ENCODE data around the gene STAT4.
"Not testable (repeated sequence)": the region's sequence is repeated elsewhere in the genome, so short reads cannot be mapped to it uniquely, and the experiment has no call there.

Gene STAT4

GRCh38 chr2:190996947-190997346, 153.8 kb downstream of the STAT4 start:
- H3K27me3 ChIP-seq (ENCODE audit: control insufficient read depth, insufficient read depth, low read length): no peaks in the 10 kb centered on the region
- no peaks in the 10 kb centered on the region for H3K9me3 ChIP-seq (replicated peaks; ENCODE audit: low read length)
- no peaks in the 10 kb centered on the region for H3K4me1 ChIP-seq (ENCODE audit: control insufficient read depth, insufficient read depth, low read length)
- H3K4me3 ChIP-seq (ENCODE audit: low read length): no peak overlapping the region
- no peak overlapping the region for H3K9ac ChIP-seq (ENCODE audit: low read depth, low read length)
- H3K36me3 ChIP-seq (ENCODE audit: insufficient read depth, low read length): peaks cover 86% of the 10 kb centered on the region
- no peak overlapping the region for H3K4me2 ChIP-seq (ENCODE audit: low read length)

- Histone ChIP-seq H3K4me3 (ENCODE audit: low read length) (no peak overlapping the region), H3K27me3 (ENCODE audit: control insufficient read depth, insufficient read depth, low read length) (no peaks in the 10 kb centered on the region), H3K9ac (ENCODE audit: low read depth, low read length) (no peak overlapping the region), H3K4me1 (ENCODE audit: control insufficient read depth, insufficient read depth, low read length) (no peaks in the 10 kb centered on the region), H3K4me2 (ENCODE audit: low read length) (no peak overlapping the region), H3K9me3 (replicated peaks; ENCODE audit: low read length) (no peaks in the 10 kb centered on the region), H3K36me3 (ENCODE audit: insufficient read depth, low read length) (peaks cover 87% of the 10 kb centered on the region)
These were observed 154.4 kb downstream of the STAT4 start for GRCh38 chr2:190996338-190996946.

DNA sequence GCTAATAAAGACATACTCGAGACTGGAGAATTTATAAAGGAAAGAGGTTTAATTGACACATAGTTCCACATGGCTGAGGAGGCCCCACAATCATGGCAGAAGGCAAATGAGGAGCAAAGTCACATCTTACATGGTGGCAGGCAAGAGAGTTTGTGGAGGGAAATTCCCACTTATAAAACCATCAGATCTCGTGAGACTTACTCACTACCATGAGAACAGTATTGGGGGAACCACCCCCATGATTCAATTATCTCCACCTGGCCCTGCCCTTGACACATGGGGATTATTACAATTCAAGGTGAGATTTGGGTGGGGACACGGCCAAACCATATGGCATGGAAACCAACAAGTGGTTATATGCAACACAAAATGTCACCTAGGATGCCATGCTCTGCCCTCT, 155.5 kb downstream of the STAT4 start:
- peaks cover 88% of the 10 kb centered on the region for H3K36me3 ChIP-seq (ENCODE audit: insufficient read depth, low read length)
- H3K27me3 ChIP-seq (ENCODE audit: control insufficient read depth, insufficient read depth, low read length); H3K4me2 ChIP-seq (ENCODE audit: low read length); H3K9ac ChIP-seq (ENCODE audit: low read depth, low read length); H3K9me3 ChIP-seq (replicated peaks; ENCODE audit: low read length); H3K4me1 ChIP-seq (ENCODE audit: control insufficient read depth, insufficient read depth, low read length); H3K4me3 ChIP-seq (ENCODE audit: low read length): not testable (repeated sequence)

DNA sequence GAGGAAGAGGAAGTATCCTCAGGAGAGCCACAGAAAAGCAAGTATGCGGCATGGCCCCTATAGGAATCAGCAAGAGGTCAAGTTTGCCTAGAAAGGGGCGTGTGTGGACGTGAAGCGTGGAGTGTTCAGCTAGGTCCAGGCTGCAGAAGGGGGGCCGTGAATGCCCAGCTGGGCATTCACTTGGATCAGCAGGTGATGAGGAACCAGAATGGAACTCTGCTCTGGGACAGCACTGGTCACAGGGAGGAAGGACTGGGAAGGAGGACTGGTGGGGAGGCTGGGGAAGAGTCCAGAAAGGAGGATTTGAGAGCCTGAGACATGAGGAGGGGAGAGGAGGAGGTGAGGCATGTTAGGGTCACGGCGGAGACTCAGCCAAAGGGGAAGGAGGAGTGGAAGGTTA, 156.6 kb downstream of the STAT4 start:
- Histone ChIP-seq H3K4me3 (ENCODE audit: low read length) (no peak overlapping the region), H3K9ac (ENCODE audit: low read depth, low read length) (no peak overlapping the region), H3K36me3 (ENCODE audit: insufficient read depth, low read length) (peaks cover 88% of the 10 kb centered on the region), H3K9me3 (replicated peaks; ENCODE audit: low read length) (no peaks in the 10 kb centered on the region), H3K4me1 (ENCODE audit: control insufficient read depth, insufficient read depth, low read length) (no peaks in the 10 kb centered on the region), H3K4me2 (ENCODE audit: low read length) (no peak overlapping the region), H3K27me3 (ENCODE audit: control insufficient read depth, insufficient read depth, low read length) (no peaks in the 10 kb centered on the region)

DNA sequence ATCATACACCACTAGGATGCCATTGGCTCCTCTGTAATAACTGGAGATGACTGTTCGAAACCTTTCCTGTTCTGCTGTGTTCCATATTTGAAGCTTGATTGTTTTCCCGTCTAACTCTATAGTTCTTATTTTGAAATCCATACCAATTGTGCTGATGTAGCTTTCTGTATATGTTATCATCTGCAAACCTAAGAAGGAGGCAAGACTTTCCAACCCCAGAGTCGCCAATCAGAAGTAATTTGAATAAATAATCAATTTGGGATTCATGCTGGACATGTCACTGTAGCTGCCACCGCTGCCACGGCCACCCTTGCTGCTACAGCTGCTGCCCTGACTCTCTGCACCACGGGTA, 157.5 kb downstream of the STAT4 start:
- no peak overlapping the region for H3K9ac ChIP-seq (ENCODE audit: low read depth, low read length)
- no peak overlapping the region for H3K4me3 ChIP-seq (ENCODE audit: low read length)
- H3K9me3 ChIP-seq (replicated peaks; ENCODE audit: low read length): no peaks in the 10 kb centered on the region
- H3K36me3 ChIP-seq (ENCODE audit: insufficient read depth, low read length): peaks cover 90% of the 10 kb centered on the region
- no peaks in the 10 kb centered on the region for H3K27me3 ChIP-seq (ENCODE audit: control insufficient read depth, insufficient read depth, low read length)
- no peaks in the 10 kb centered on the region for H3K4me1 ChIP-seq (ENCODE audit: control insufficient read depth, insufficient read depth, low read length)
- H3K4me2 ChIP-seq (ENCODE audit: low read length): no peak overlapping the region

GRCh38 chr2:190990132-190990531, 160.7 kb downstream of the STAT4 start:
- Histone ChIP-seq H3K9ac (ENCODE audit: low read depth, low read length) (no peak overlapping the region), H3K4me1 (ENCODE audit: control insufficient read depth, insufficient read depth, low read length) (no peaks in the 10 kb centered on the region), H3K27me3 (ENCODE audit: control insufficient read depth, insufficient read depth, low read length) (no peaks in the 10 kb centered on the region), H3K9me3 (replicated peaks; ENCODE audit: low read length) (no peaks in the 10 kb centered on the region), H3K4me3 (ENCODE audit: low read length) (no peak overlapping the region), H3K4me2 (ENCODE audit: low read length) (no peak overlapping the region), H3K36me3 (ENCODE audit: insufficient read depth, low read length) (peaks cover 84% of the 10 kb centered on the region)

- no peaks in the 10 kb centered on the region for H3K4me1 ChIP-seq (ENCODE audit: control insufficient read depth, insufficient read depth, low read length)
- H3K9ac ChIP-seq (ENCODE audit: low read depth, low read length): no peak overlapping the region
- no peaks in the 10 kb centered on the region for H3K27me3 ChIP-seq (ENCODE audit: control insufficient read depth, insufficient read depth, low read length)
- H3K9me3 ChIP-seq (replicated peaks; ENCODE audit: low read length): no peaks in the 10 kb centered on the region
- no peak overlapping the region for H3K4me3 ChIP-seq (ENCODE audit: low read length)
- H3K4me2 ChIP-seq (ENCODE audit: low read length): no peak overlapping the region
- peaks cover 88% of the 10 kb centered on the region for H3K36me3 ChIP-seq (ENCODE audit: insufficient read depth, low read length)
These were observed 161.9 kb downstream of the STAT4 start for GRCh38 chr2:190988910-190989309.

DNA sequence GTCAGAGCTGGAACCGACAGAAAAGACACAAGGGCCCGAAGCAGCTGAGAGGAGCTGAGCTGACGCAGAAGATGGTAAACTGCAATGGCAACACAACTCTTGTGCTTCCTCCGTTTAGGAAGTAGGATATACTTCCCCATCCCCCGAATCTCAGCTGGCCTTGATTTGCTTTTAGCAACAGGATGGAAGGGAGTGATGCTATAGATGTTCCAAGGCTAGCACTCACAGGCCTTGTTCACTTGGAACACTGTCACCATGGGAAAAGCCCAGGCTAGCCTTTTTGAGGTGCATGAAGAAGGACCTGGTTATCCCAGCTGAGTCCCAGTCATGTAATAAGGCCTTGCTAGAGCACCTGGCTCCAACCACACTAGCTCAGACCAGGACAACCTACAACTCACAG, 162.9 kb downstream of the STAT4 start:
- Histone ChIP-seq H3K4me2 (ENCODE audit: low read length) (no peak overlapping the region), H3K36me3 (ENCODE audit: insufficient read depth, low read length) (peaks cover 88% of the 10 kb centered on the region), H3K4me1 (ENCODE audit: control insufficient read depth, insufficient read depth, low read length) (no peaks in the 10 kb centered on the region), H3K9me3 (replicated peaks; ENCODE audit: low read length) (no peaks in the 10 kb centered on the region), H3K27me3 (ENCODE audit: control insufficient read depth, insufficient read depth, low read length) (no peaks in the 10 kb centered on the region), H3K9ac (ENCODE audit: low read depth, low read length) (no peak overlapping the region), H3K4me3 (ENCODE audit: low read length) (no peak overlapping the region)

DNA sequence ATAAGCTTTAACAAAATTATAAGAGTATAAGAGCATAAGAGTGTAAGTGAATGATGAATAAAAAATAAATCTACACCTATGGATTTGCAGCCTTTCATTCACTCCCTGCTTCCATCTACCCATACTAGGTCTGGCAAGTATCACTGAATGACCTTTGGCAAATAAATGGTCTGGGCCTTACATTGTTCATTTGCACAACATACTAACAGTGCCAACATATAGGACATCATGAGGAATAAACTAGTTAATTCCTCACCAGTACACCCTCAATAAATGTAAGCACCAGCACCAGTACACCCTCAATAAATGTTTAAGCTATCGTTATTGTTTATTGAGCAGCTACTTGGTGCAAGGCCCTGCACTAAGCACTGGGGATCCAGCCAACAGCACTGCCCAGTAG, 163.7 kb downstream of the STAT4 start:
- Histone ChIP-seq H3K36me3 (ENCODE audit: insufficient read depth, low read length) (peaks cover 91% of the 10 kb centered on the region), H3K9me3 (replicated peaks; ENCODE audit: low read length) (no peaks in the 10 kb centered on the region), H3K27me3 (ENCODE audit: control insufficient read depth, insufficient read depth, low read length) (no peaks in the 10 kb centered on the region), H3K4me3 (ENCODE audit: low read length) (no peak overlapping the region), H3K4me2 (ENCODE audit: low read length) (no peak overlapping the region), H3K4me1 (ENCODE audit: control insufficient read depth, insufficient read depth, low read length) (no peaks in the 10 kb centered on the region), H3K9ac (ENCODE audit: low read depth, low read length) (no peak overlapping the region)

DNA sequence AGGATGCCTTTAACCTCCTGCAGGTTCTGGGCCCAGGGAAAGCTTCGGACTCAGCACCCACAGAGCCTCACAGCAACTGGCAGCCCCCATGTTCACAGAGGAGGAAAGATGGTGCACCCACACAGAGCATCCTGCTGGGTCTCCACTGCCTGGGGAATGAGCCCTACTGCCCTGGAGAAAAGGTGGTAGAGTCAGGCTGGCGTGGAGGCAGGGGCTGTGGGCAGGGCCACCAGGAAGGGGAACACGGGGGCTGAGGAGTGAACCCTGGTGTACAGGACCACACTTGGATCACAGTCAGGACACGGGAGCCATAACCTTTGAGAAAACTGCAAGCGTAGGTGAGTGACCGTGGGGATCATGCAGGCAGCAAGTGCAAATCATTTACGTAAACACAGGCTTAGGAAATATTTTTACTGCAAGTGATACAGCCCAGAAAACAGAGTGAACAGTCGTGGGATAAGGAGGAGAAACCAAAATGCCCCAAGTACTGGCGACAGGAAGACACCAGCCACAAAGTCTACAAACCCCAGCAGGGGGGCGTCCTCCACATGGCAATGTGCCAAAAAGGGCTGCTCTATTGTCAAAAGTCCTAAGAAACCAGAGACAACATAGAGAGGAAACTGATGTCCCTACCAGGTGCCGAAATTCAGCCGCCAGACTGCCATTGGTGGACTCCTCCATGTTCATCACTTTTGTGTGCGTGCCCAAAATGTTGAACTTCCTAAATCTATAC, 164.4 kb downstream of the STAT4 start:
- H3K36me3 ChIP-seq (ENCODE audit: insufficient read depth, low read length): peaks cover 91% of the 10 kb centered on the region
- no peak overlapping the region for H3K4me3 ChIP-seq (ENCODE audit: low read length)
- H3K27me3 ChIP-seq (ENCODE audit: control insufficient read depth, insufficient read depth, low read length): no peaks in the 10 kb centered on the region
- no peak overlapping the region for H3K4me2 ChIP-seq (ENCODE audit: low read length)
- no peaks in the 10 kb centered on the region for H3K9me3 ChIP-seq (replicated peaks; ENCODE audit: low read length)
- no peaks in the 10 kb centered on the region for H3K4me1 ChIP-seq (ENCODE audit: control insufficient read depth, insufficient read depth, low read length)
- no peak overlapping the region for H3K9ac ChIP-seq (ENCODE audit: low read depth, low read length)

DNA sequence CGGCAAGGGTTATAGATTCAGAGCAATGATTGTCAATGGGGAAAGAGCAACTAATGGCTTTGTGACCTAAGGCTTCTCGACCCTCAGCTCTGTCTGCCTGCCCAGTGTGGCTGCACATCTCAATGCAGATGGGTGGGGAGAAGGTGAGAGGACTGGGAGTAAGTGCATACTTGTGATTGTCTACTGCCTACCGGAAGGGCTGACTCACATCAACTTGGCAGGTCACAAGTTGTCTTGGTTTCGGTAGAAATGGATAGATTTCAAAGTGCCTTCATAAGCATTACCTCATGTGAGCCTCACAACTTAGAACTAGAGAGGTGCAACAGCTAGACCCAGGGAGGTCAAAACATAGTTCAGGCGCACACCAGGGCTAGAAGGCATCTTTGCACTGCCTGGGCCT, 166.2 kb downstream of the STAT4 start:
- Histone ChIP-seq H3K9me3 (replicated peaks; ENCODE audit: low read length) (no peaks in the 10 kb centered on the region), H3K27me3 (ENCODE audit: control insufficient read depth, insufficient read depth, low read length) (no peaks in the 10 kb centered on the region), H3K4me2 (ENCODE audit: low read length) (no peak overlapping the region), H3K4me1 (ENCODE audit: control insufficient read depth, insufficient read depth, low read length) (no peaks in the 10 kb centered on the region), H3K36me3 (ENCODE audit: insufficient read depth, low read length) (peaks cover 91% of the 10 kb centered on the region), H3K9ac (ENCODE audit: low read depth, low read length) (no peak overlapping the region), H3K4me3 (ENCODE audit: low read length) (no peak overlapping the region)
